ENCODE data around the gene CMAS.

CMAS gene

DNA sequence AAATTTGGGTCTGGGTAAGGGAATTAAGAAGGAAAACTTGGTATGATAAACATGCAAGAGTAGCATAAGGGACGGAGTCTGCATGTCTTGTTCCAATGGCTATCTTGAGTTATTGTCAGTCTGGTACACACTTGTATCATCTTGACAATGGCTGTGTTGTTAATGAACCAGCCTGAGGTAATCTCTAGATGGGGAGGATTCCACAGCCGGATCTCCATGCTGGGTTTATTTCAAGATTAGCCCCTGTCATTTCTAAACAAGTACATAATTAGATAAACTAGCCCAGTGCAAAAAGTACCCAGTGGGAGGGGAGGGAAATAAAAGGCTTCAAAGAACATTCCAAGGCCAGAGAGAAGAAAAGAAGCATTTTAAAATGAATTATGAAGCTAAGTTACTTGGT is 16.5 kb upstream of the CMAS start:
- ATAC-seq (ENCODE audit: insufficient read depth, low read depth): no peak
- TF ChIP-seq EZH2 (IDR thresholded peaks at IDR 0.05; ENCODE audit: borderline replicate concordance, low read depth, low read length, severe bottlenecking) (no peak), CTCF (IDR thresholded peaks at IDR 0.05; ENCODE audit: borderline replicate concordance, extremely low read depth, low read length, poor library complexity, severe bottlenecking) (no peak)
- no peak overlapping the region for H2AFZ ChIP-seq (ENCODE audit: low read depth, low read length)

GRCh38 chr12:22029991-22030390 is 16.0 kb upstream of the CMAS start:
- Histone ChIP-seq H3K4me3 (ENCODE audit: low read depth in 1 of 2, low read length in 2 of 2) (no peak overlapping the region), H3K9ac (ENCODE audit: low read depth, low read length) (no peak overlapping the region), H3K27me3 (ENCODE audit: insufficient read depth, low read length, poor library complexity) (no peaks in the 10 kb centered on the region), H2AFZ (ENCODE audit: low read depth, low read length) (no peak overlapping the region), H3K36me3 (ENCODE audit: insufficient read depth, low read length) (no peaks in the 10 kb centered on the region), H4K20me1 (ENCODE audit: insufficient read depth, low read length) (no peaks in the 10 kb centered on the region), H3K4me1 (ENCODE audit: insufficient read depth, low read length) (no peaks in the 10 kb centered on the region), H3K27ac (ENCODE audit: low read length) (no peak overlapping the region), H3K9me3 (ENCODE audit: insufficient read depth, low read length, severe bottlenecking) (no peaks in the 10 kb centered on the region), H3K79me2 (ENCODE audit: insufficient read depth, low read length) (no peaks in the 10 kb centered on the region), H3K4me2 (ENCODE audit: insufficient read depth, low read length) (no peak overlapping the region)
- ATAC-seq (ENCODE audit: insufficient read depth, low read depth): no peak
- DNase-seq: no peak
- no peak for TF ChIP-seq EZH2 (IDR thresholded peaks at IDR 0.05; ENCODE audit: borderline replicate concordance, low read depth, low read length, severe bottlenecking)

More for the DNA sequence above, 16.5 kb upstream of the CMAS start:
- Histone ChIP-seq H3K27ac (ENCODE audit: low read length) (no peak overlapping the region), H3K79me2 (ENCODE audit: insufficient read depth, low read length) (no peaks in the 10 kb centered on the region), H3K4me3 (ENCODE audit: low read depth in 1 of 2, low read length in 2 of 2) (no peak overlapping the region), H3K4me1 (ENCODE audit: insufficient read depth, low read length) (no peaks in the 10 kb centered on the region), H3K4me2 (ENCODE audit: insufficient read depth, low read length) (no peak overlapping the region), H3K9me3 (ENCODE audit: insufficient read depth, low read length, severe bottlenecking) (no peaks in the 10 kb centered on the region), H3K36me3 (ENCODE audit: insufficient read depth, low read length) (no peaks in the 10 kb centered on the region), H3K9ac (ENCODE audit: low read depth, low read length) (no peak overlapping the region), H3K27me3 (ENCODE audit: insufficient read depth, low read length, poor library complexity) (no peaks in the 10 kb centered on the region), H4K20me1 (ENCODE audit: insufficient read depth, low read length) (no peaks in the 10 kb centered on the region)
- DNase-seq: no peak

GRCh38 chr12:22032732-22033131 is 13.3 kb upstream of the CMAS start:
- Histone ChIP-seq H3K79me2 (ENCODE audit: insufficient read depth, low read length) (no peaks in the 10 kb centered on the region), H3K9ac (ENCODE audit: low read depth, low read length) (no peak overlapping the region), H3K9me3 (ENCODE audit: insufficient read depth, low read length, severe bottlenecking) (no peaks in the 10 kb centered on the region), H3K27me3 (ENCODE audit: insufficient read depth, low read length, poor library complexity) (no peaks in the 10 kb centered on the region), H3K4me1 (ENCODE audit: insufficient read depth, low read length) (no peaks in the 10 kb centered on the region), H3K27ac (ENCODE audit: low read length) (no peak overlapping the region), H2AFZ (ENCODE audit: low read depth, low read length) (no peak overlapping the region), H3K36me3 (ENCODE audit: insufficient read depth, low read length) (no peaks in the 10 kb centered on the region), H3K4me2 (ENCODE audit: insufficient read depth, low read length) (no peak overlapping the region), H3K4me3 (ENCODE audit: low read depth in 1 of 2, low read length in 2 of 2) (no peak overlapping the region), H4K20me1 (ENCODE audit: insufficient read depth, low read length) (no peaks in the 10 kb centered on the region)
- DNase-seq (no peak), ATAC-seq (ENCODE audit: insufficient read depth, low read depth) (no peak)
- TF ChIP-seq EZH2 (IDR thresholded peaks at IDR 0.05; ENCODE audit: borderline replicate concordance, low read depth, low read length, severe bottlenecking): no peak
- TF ChIP-seq CTCF (IDR thresholded peaks at IDR 0.05; ENCODE audit: borderline replicate concordance, extremely low read depth, low read length, poor library complexity, severe bottlenecking): no peak

GRCh38 chr12:22034709-22035506 is 11.1 kb upstream of the CMAS start:
- ATAC-seq (ENCODE audit: insufficient read depth, low read depth) (no peak), DNase-seq (no peak)
- Histone ChIP-seq H3K4me3 (ENCODE audit: low read depth in 1 of 2, low read length in 2 of 2) (no peak overlapping the region), H3K4me2 (ENCODE audit: insufficient read depth, low read length) (no peak overlapping the region), H3K4me1 (ENCODE audit: insufficient read depth, low read length) (no peaks in the 10 kb centered on the region), H3K36me3 (ENCODE audit: insufficient read depth, low read length) (no peaks in the 10 kb centered on the region), H3K27me3 (ENCODE audit: insufficient read depth, low read length, poor library complexity) (peaks cover 7% of the 10 kb centered on the region), H2AFZ (ENCODE audit: low read depth, low read length) (no peak overlapping the region), H3K79me2 (ENCODE audit: insufficient read depth, low read length) (no peaks in the 10 kb centered on the region), H3K9me3 (ENCODE audit: insufficient read depth, low read length, severe bottlenecking) (no peaks in the 10 kb centered on the region), H3K27ac (ENCODE audit: low read length) (no peak overlapping the region), H4K20me1 (ENCODE audit: insufficient read depth, low read length) (no peaks in the 10 kb centered on the region), H3K9ac (ENCODE audit: low read depth, low read length) (no peak overlapping the region)
- TF ChIP-seq EZH2 (IDR thresholded peaks at IDR 0.05; ENCODE audit: borderline replicate concordance, low read depth, low read length, severe bottlenecking): no peak
- no peak for TF ChIP-seq CTCF (IDR thresholded peaks at IDR 0.05; ENCODE audit: borderline replicate concordance, extremely low read depth, low read length, poor library complexity, severe bottlenecking)
